ENCODE results near the gene GARIN5B.

DNA sequence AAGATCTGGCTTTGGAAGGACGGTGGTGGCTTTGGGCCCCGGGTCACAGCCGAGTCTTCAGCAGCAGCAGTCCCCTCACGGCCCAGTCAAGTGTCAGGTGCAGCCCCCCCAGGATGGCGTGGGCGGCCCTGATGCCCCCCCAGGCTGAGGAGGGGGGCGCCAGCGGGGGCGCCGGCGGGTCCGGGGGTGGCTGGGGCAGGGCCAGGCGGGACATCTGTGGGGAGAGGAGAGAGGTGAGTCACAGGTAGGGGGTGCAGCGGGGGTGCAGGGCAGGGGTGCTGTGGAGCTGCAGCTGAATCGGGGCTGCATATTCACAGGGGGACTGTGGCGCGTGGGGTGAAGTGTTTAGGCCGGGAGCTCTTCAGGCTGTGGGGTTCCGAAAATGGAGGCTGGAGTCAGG, 2.9 kb upstream of the GARIN5B start:
- TF ChIP-seq POLR2A (IDR thresholded peaks at IDR 0.05; ENCODE audit: low read depth, low read length), result no peak
- no peak for TF ChIP-seq POLR2AphosphoS5 (IDR thresholded peaks at IDR 0.05; ENCODE audit: low read depth, low read length)
- no peak for TF ChIP-seq TAF1 (IDR thresholded peaks at IDR 0.05; ENCODE audit: borderline replicate concordance, low read depth, low read length)

Data from GM12892 (cell line).